NOMO-1 treated with dmso at 0.1 percent for 144 hours (cell line): ENCODE results near the gene BBOX1.
"Not testable (repeated sequence)": the region's sequence is repeated elsewhere in the genome, so short reads cannot be mapped to it uniquely, and the experiment has no call there.

Source experiments
- DNase-seq: peaks from one replicate; lab custom pipeline; 2025; ENCODE audit not compliant: unreplicated experiment; lab: John Stamatoyannopoulos, UW

The BBOX1 gene

GRCh38 chr11:27040302-27041115, at the start of gene BBOX1:
Gene BBOX1, plus strand, starts transcription at chr11:27040815. Its CDS starts 14,616 bp downstream, at chr11:27055431.
- no peak for DNase-seq

- no peak for DNase-seq
Observed at GRCh38 chr11:26992031-26992541, 48.5 kb upstream of the BBOX1 start.

- no peak for DNase-seq
Observed at GRCh38 chr11:26993965-26994457, 46.6 kb upstream of the BBOX1 start, which contains the start of gene FIBIN. Gene FIBIN, plus strand, starts transcription at chr11:26994112. Its CDS starts 415 bp downstream, at chr11:26994527.

GRCh38 chr11:26994631-26995095, 46.0 kb upstream of the BBOX1 start:
- DNase-seq, result no peak

- DNase-seq, result no peak
Observed at GRCh38 chr11:26995701-26996460, 44.7 kb upstream of the BBOX1 start.

GRCh38 chr11:26997378-26997777, 43.2 kb upstream of the BBOX1 start:
- DNase-seq, result no peak

GRCh38 chr11:27001136-27001730, 39.4 kb upstream of the BBOX1 start:
- DNase-seq, result not testable (repeated sequence)

- no peak for DNase-seq
Observed at GRCh38 chr11:27002431-27002830, 38.2 kb upstream of the BBOX1 start.

GRCh38 chr11:27002838-27003237, 37.8 kb upstream of the BBOX1 start:
- no peak for DNase-seq

- no peak for DNase-seq
Observed at GRCh38 chr11:27004103-27004502, 36.5 kb upstream of the BBOX1 start.

GRCh38 chr11:27008811-27009535, 31.6 kb upstream of the BBOX1 start:
- no peak for DNase-seq

- DNase-seq, result no peak
Observed at GRCh38 chr11:27011560-27012233, 28.9 kb upstream of the BBOX1 start.

GRCh38 chr11:27012234-27012921, 28.2 kb upstream of the BBOX1 start:
- no peak for DNase-seq

- no peak for DNase-seq
Observed at GRCh38 chr11:27013781-27014361, 26.7 kb upstream of the BBOX1 start.

- DNase-seq, result no peak
Observed at GRCh38 chr11:27018902-27019529, 21.6 kb upstream of the BBOX1 start.

- no peak for DNase-seq
Observed at GRCh38 chr11:27020751-27021150, 19.9 kb upstream of the BBOX1 start.

- DNase-seq, result no peak
Observed at GRCh38 chr11:27022659-27023251, 17.9 kb upstream of the BBOX1 start.

- no peak for DNase-seq
Observed at GRCh38 chr11:27024865-27025264, 15.8 kb upstream of the BBOX1 start.
